T-cell (primary cell): Measurements from ENCODE around the gene CFAP92. TPM values are rescaled to one million over a fixed set of nuclear protein-coding genes. Genes with fewer than 3 reads are reported as not detected.

Source experiments
- ATAC-seq, 4 experiments: fragments of 200-7000 bp in 3 of 4; fragments of 150-1000 bp in 1 of 4; cut with Tn5 transposase; replicated peaks in 1 of 4; 1 replicate in 3 of 4; 2 replicates in 1 of 4; pipeline ENCODE4 v1.10.0; 2021; ENCODE audit warnings: moderate library complexity in 3 of 4, mild to moderate bottlenecking in 2 of 4, moderate number of reproducible peaks in 1 of 4
- CTCF ChIA-PET, 2 donors: fragments of 300-600 bp; sonication (Branson Sonifier 250); formaldehyde crosslinking; loops; one replicate each; lab custom pipeline; 2022; ENCODE audit warnings: antibody characterized with exemption in 2 of 2; lab: Charles Lee
- POLR2A ChIA-PET, 2 donors: fragments of 300-600 bp; sonication (Branson Sonifier 250); formaldehyde crosslinking; loops; one replicate each; lab custom pipeline; 2022; ENCODE audit warnings: antibody characterized with exemption in 2 of 2; lab: Charles Lee
- DNase-seq, 35 experiments: peaks; one replicate each; pipeline versions ENCODE4 v3.0.0 to v3.0.0-alpha.2; 2013 to 2023
- H3K27ac ChIP-seq: one replicate; pipeline ENCODE4 v1.5.1; 2013; ENCODE audit warnings: low read length
- H3K27me3 ChIP-seq, 2 experiments: replicated peaks in 1 of 2; 1 replicate in 1 of 2; 2 replicates in 1 of 2; pipeline versions ENCODE4 v1.6.1 to v1.7.0; 2013; ENCODE audit warnings: low read length in 1 of 2, mixed read lengths in 1 of 2; ENCODE audit not compliant: control insufficient read depth in 2 of 2, insufficient read depth in 2 of 2; ENCODE audit errors: extremely low read depth in 1 of 2
- H3K36me3 ChIP-seq, 2 donors: 1 replicate in 1 of 2; 2 replicates in 1 of 2; pipeline versions ENCODE4 v1.6.1 to v1.7.0; 2013; ENCODE audit warnings: low read length in 1 of 2; ENCODE audit not compliant: control insufficient read depth in 2 of 2, insufficient read depth in 1 of 2; ENCODE audit errors: extremely low read depth in 1 of 2
- H3K4me1 ChIP-seq, 2 experiments: 1 replicate in 1 of 2; 2 replicates in 1 of 2; pipeline versions ENCODE4 v1.6.1 to v1.7.0; 2013; ENCODE audit warnings: low read length in 2 of 2, mixed read lengths in 1 of 2; ENCODE audit not compliant: insufficient read depth in 2 of 2, control insufficient read depth in 1 of 2; ENCODE audit errors: extremely low read depth in 1 of 2
- H3K4me3 ChIP-seq, 2 donors: 1 replicate in 1 of 2; 2 replicates in 1 of 2; pipeline versions ENCODE4 v1.5.1 to v1.7.0; 2013; ENCODE audit warnings: mild to moderate bottlenecking in 2 of 2, low read length in 1 of 2, moderate library complexity in 1 of 2; ENCODE audit not compliant: control insufficient read depth in 1 of 2; ENCODE audit errors: extremely low read depth in 1 of 2
- H3K9me3 ChIP-seq: 2 replicates; pipeline ENCODE4 v1.7.0; 2013
- H3K27ac Mint-ChIP-seq, 2 donors: one replicate each; pipeline ENCODE4 v1.8.0; 2020 to 2021; ENCODE audit warnings: mild to moderate bottlenecking in 2 of 2, mixed read lengths in 2 of 2
- H3K27me3 Mint-ChIP-seq, 2 donors: one replicate each; pipeline ENCODE4 v1.8.0; 2021 to 2022; ENCODE audit warnings: mixed read lengths in 2 of 2
- H3K36me3 Mint-ChIP-seq: one replicate; pipeline ENCODE4 v1.8.0; 2021; ENCODE audit warnings: mixed read lengths
- H3K4me1 Mint-ChIP-seq, 3 donors: one replicate each; pipeline ENCODE4 v1.8.0; 2020 to 2022; ENCODE audit warnings: mixed read lengths in 3 of 3, mild to moderate bottlenecking in 1 of 3
- H3K4me3 Mint-ChIP-seq, 3 donors: one replicate each; pipeline ENCODE4 v1.8.0; 2020 to 2022; ENCODE audit warnings: mild to moderate bottlenecking in 3 of 3, mixed read lengths in 3 of 3, moderate library complexity in 3 of 3
- H3K9me3 Mint-ChIP-seq, 3 donors: one replicate each; pipeline ENCODE4 v1.8.0; 2020 to 2022; ENCODE audit warnings: mixed read lengths in 3 of 3
- WGBS: methylation state at CpG from one replicate; pipeline ENCODE4 v1.1.5; 2013; ENCODE audit warnings: missing lambda C conversion rate; ENCODE audit not compliant: insufficient coverage; 5-methylcytosine and 5-hydroxymethylcytosine counted together
- total RNA-seq, 35 experiments: library from RNA in 6 of 35; stranded (reverse) in 6 of 35; fragments of 120-200 nt in 1 of 35; gene quantifications; one replicate each; pipeline versions ENCODE4 v1.2.1 to v1.2.4 and lab custom pipeline; 2013 to 2026

The CFAP92 gene
- under 1 TPM; 0.13 to 0.49 (median 0.26) TPM for total RNA-seq
- 0.17 TPM for total RNA-seq (2013)
- total RNA-seq (lab: John Stamatoyannopoulos, UW), result 0 to 0.99 (median 0.27) reads per million in 29 experiments

GRCh38 chr3:128993461-128994172, at the start of gene CFAP92:
TSS of gene CFAP92 (minus strand) at chr3:128994076. CDS start at chr3:128993304, 772 bp downstream.
- peak within 1 kb of the TSS; percentile 32 to 35 for H3K4me3 ChIP-seq
- peak; percentile 80 to 93 (median 89) for DNase-seq
- 32% methylated on average over 55 of the region's 57 CpGs for WGBS
- POLR2A ChIA-PET, result interaction anchor here (0.6 to 0.8 kb wide), 4 partner anchors 23 to 285 kb away, joined by 3 to 8 read pairs (median 4); no protein-coding TSS in a partner anchor
- H3K36me3 ChIP-seq, result no peaks in the 10 kb centered on the region
- peaks cover 28% of the 10 kb centered on the region in 2 experiments for H3K4me1 ChIP-seq
- Mint-ChIP-seq H3K27ac (peak within 1 kb of the TSS in 1 of 2 donors; percentile 75), H3K36me3 (no peaks in the 10 kb centered on the region), H3K9me3 (no peaks in the 10 kb centered on the region), H3K27me3 (no peaks in the 10 kb centered on the region), H3K4me1 (peaks cover 25 to 35% (median 33%) of the 10 kb centered on the region in 3 donors), H3K4me3 (peak within 1 kb of the TSS; percentile 68 to 78 (median 75))
- H3K27ac ChIP-seq, result no peak within 1 kb of the TSS
- peak; percentile 97 to 99 (median 98) for ATAC-seq
- CTCF ChIA-PET, result interaction anchor here (0.6 to 2.2 kb wide), 11 partner anchors 11 to 376 kb away, joined by 3 to 11 read pairs (median 4); partner anchors contain the start of gene COPG1 (in 1 of the 2)
- H3K9me3 ChIP-seq, result no peaks in the 10 kb centered on the region
- H3K27me3 ChIP-seq, result peaks cover 0 to 13% of the 10 kb centered on the region in 2 experiments

- H3K27ac Mint-ChIP-seq, result no peak overlapping the region
- peaks cover 0 to 35% of the 10 kb centered on the region in 2 experiments for H3K27me3 ChIP-seq
- H3K27ac ChIP-seq, result no peak overlapping the region
- DNase-seq (no peak), ATAC-seq (no peak)
- peaks cover 16 to 29% of the 10 kb centered on the region in 2 donors for H3K27me3 Mint-ChIP-seq
- no peaks in the 10 kb centered on the region for H3K9me3 Mint-ChIP-seq
- H3K4me3 Mint-ChIP-seq, result no peak overlapping the region
- H3K36me3 ChIP-seq, result no peaks in the 10 kb centered on the region
- no peaks in the 10 kb centered on the region for H3K9me3 ChIP-seq
- H3K4me1 ChIP-seq, result peaks cover 5 to 22% of the 10 kb centered on the region in 2 experiments
- H3K36me3 Mint-ChIP-seq, result no peaks in the 10 kb centered on the region
- 92% methylated on average over 13 of the region's 15 CpGs for WGBS
- CTCF ChIA-PET, result interaction anchor here in 1 of 2 donors (1.6 kb wide), 1 partner anchor 28 kb away, joined by 3 read pairs; no protein-coding TSS in a partner anchor
- POLR2A ChIA-PET, result no interaction called here
- H3K4me3 ChIP-seq, result no peak overlapping the region
- H3K4me1 Mint-ChIP-seq, result peaks cover 14 to 31% (median 19%) of the 10 kb centered on the region in 3 donors
These were observed 46.9 kb upstream of the CFAP92 start for GRCh38 chr3:129040579-129041300.

DNA sequence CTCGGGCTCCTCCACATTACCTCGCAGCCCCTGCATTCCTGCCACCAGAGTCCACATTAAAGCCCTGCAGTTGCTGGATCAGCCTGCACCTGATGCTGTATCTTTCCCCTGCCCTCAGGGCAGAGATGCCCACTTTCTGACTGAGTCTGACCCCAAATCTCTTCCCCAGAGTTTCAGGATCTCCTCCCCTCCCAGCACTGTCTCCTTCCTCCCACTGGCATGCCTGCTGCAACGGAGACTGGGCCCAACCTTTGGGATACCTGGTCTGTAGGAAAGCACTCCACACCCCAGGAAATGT, 46.1 kb upstream of the CFAP92 start:
- no peak overlapping the region for H3K27ac ChIP-seq
- POLR2A ChIA-PET, result interaction anchor here in 1 of 2 donors (0.6 kb wide), 1 partner anchor 29 kb away, joined by 4 read pairs; no protein-coding TSS in a partner anchor
- H3K36me3 ChIP-seq, result no peaks in the 10 kb centered on the region
- WGBS, result 41% methylated on average over 2 of the region's 3 CpGs
- DNase-seq (no peak), ATAC-seq (no peak)
- Mint-ChIP-seq H3K4me3 (no peak overlapping the region), H3K4me1 (peaks cover 19 to 36% (median 26%) of the 10 kb centered on the region in 3 donors), H3K27ac (no peak overlapping the region), H3K9me3 (no peaks in the 10 kb centered on the region), H3K27me3 (peaks cover 16 to 29% of the 10 kb centered on the region in 2 donors), H3K36me3 (no peaks in the 10 kb centered on the region)
- H3K9me3 ChIP-seq, result no peaks in the 10 kb centered on the region
- peaks cover 0 to 35% of the 10 kb centered on the region in 2 experiments for H3K27me3 ChIP-seq
- peaks cover 9 to 25% of the 10 kb centered on the region in 2 experiments for H3K4me1 ChIP-seq
- no peak overlapping the region for H3K4me3 ChIP-seq
- CTCF ChIA-PET, result interaction anchor here (0.6 to 1.6 kb wide), 4 partner anchors 13 to 337 kb away, joined by 3 to 4 read pairs (median 4); no protein-coding TSS in a partner anchor

- H3K4me1 Mint-ChIP-seq, result peaks cover 19 to 33% (median 31%) of the 10 kb centered on the region in 3 donors
- peak in 6 of 35 experiments; percentile 15 to 37 (median 26) for DNase-seq
These were observed 45.6 kb upstream of the CFAP92 start for GRCh38 chr3:129039271-129040038.

GRCh38 chr3:129038121-129038855, 44.4 kb upstream of the CFAP92 start:
- Histone ChIP-seq H3K27me3 (peaks cover 0 to 28% of the 10 kb centered on the region in 2 experiments), H3K36me3 (no peaks in the 10 kb centered on the region), H3K4me1 (peaks cover 9 to 25% of the 10 kb centered on the region in 2 experiments), H3K27ac (no peak overlapping the region), H3K9me3 (no peaks in the 10 kb centered on the region), H3K4me3 (no peak overlapping the region)
- no peak overlapping the region for H3K4me3 Mint-ChIP-seq
- 79% methylated on average over 3 of the region's 10 CpGs for WGBS
- H3K9me3 Mint-ChIP-seq, result no peaks in the 10 kb centered on the region
- POLR2A ChIA-PET, result interaction anchor here in 1 of 2 donors (0.5 kb wide), 1 partner anchor 12 kb away, joined by 3 read pairs; no protein-coding TSS in a partner anchor
- H3K27ac Mint-ChIP-seq, result no peak overlapping the region
- peaks cover 16 to 19% of the 10 kb centered on the region in 2 donors for H3K27me3 Mint-ChIP-seq
- peaks cover 19 to 31% (median 28%) of the 10 kb centered on the region in 3 donors for H3K4me1 Mint-ChIP-seq
- H3K36me3 Mint-ChIP-seq, result no peaks in the 10 kb centered on the region
- CTCF ChIA-PET, result no interaction called here
- DNase-seq, result no peak
- no peak for ATAC-seq

More at GRCh38 chr3:129039271-129040038, 45.6 kb upstream of the CFAP92 start:
- POLR2A ChIA-PET, result interaction anchor here in 1 of 2 donors (0.6 kb wide), 1 partner anchor 29 kb away, joined by 4 read pairs; no protein-coding TSS in a partner anchor
- no peak overlapping the region for H3K4me3 Mint-ChIP-seq
- H3K36me3 ChIP-seq, result no peaks in the 10 kb centered on the region
- H3K9me3 Mint-ChIP-seq, result no peaks in the 10 kb centered on the region
- no peak overlapping the region for H3K27ac ChIP-seq
- peaks cover 9 to 25% of the 10 kb centered on the region in 2 experiments for H3K4me1 ChIP-seq
- ATAC-seq, result no peak
- no peaks in the 10 kb centered on the region for H3K9me3 ChIP-seq
- H3K27ac Mint-ChIP-seq, result no peak overlapping the region
- H3K27me3 ChIP-seq, result peaks cover 0 to 35% of the 10 kb centered on the region in 2 experiments
- peaks cover 16 to 25% of the 10 kb centered on the region in 2 donors for H3K27me3 Mint-ChIP-seq
- H3K36me3 Mint-ChIP-seq, result no peaks in the 10 kb centered on the region
- 60% methylated on average over 13 of the region's 14 CpGs for WGBS
- H3K4me3 ChIP-seq, result no peak overlapping the region
- CTCF ChIA-PET, result interaction anchor here (0.6 to 1.6 kb wide), 4 partner anchors 14 to 337 kb away, joined by 3 to 4 read pairs (median 4); no protein-coding TSS in a partner anchor
